Left hindlimb (tissue), 1 donor: Measurements from ENCODE around the gene PPP1R9A.

ENCODE experiments used
- DNase-seq: peaks from one replicate; pipeline ENCODE4 v3.0.0-alpha.2; 2018

The PPP1R9A gene

GRCh38 chr7:95041031-95041430 is 133.6 kb downstream of the PPP1R9A start:
- no peak for DNase-seq

DNA sequence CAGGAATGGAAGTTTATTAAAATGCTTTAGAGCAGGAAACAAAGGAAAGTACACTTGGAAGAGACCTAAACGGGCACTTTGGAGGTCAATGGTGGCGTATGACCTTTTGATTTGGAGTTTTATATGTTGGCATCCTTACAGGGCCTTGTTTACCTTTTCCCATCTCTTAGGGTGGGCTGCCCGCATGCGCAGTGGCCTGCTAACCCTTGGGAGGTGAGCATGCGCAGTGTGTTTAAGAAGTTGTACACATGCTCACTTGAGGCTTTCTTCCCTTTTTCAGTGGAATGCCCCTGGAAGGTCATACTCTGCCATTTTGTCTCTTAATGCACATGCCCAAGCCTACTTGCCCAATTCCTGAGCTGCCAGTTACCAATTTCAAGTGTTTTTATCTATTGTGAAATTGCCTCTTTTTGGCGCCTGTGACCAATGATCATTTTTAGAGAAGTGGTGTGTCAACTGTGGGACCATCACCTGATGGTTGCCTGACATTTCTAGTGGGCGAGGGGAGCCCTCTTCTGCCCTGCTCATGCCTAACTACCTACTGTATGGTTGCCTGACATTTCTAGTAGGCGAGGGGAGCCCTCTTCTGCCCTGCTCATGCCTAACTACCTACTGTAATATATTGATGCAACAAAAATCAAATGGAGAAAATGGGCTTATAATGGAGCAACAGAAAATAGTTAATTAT is 138.0 kb downstream of the PPP1R9A start:
- no peak for DNase-seq

GRCh38 chr7:95046494-95047240 is 139.3 kb downstream of the PPP1R9A start:
- no peak for DNase-seq

GRCh38 chr7:95047291-95047690 is 139.9 kb downstream of the PPP1R9A start:
- DNase-seq = no peak

GRCh38 chr7:95052566-95053094 is 145.2 kb downstream of the PPP1R9A start:
- no peak for DNase-seq

- no peak for DNase-seq
Observed at GRCh38 chr7:95054386-95054785, 147.0 kb downstream of the PPP1R9A start.

DNA sequence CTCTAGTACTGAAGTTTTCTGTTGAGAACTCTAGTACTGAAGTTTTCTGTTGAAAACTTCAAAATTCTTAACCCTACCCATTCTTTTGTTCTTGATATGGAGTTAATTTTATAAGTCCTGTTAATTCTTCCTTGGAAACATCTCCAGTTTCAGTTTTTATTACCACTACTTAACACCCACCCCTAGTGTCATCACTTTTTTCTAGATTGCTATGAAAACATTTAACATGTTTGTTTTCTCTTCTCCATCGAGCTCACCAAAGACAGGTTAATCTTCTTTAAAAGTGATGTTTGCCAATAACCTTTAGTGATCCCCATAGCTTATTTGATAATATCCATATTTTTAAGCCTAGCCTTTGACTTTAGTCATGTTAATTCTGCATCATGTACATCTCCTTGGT is 147.9 kb downstream of the PPP1R9A start:
- no peak for DNase-seq

DNA sequence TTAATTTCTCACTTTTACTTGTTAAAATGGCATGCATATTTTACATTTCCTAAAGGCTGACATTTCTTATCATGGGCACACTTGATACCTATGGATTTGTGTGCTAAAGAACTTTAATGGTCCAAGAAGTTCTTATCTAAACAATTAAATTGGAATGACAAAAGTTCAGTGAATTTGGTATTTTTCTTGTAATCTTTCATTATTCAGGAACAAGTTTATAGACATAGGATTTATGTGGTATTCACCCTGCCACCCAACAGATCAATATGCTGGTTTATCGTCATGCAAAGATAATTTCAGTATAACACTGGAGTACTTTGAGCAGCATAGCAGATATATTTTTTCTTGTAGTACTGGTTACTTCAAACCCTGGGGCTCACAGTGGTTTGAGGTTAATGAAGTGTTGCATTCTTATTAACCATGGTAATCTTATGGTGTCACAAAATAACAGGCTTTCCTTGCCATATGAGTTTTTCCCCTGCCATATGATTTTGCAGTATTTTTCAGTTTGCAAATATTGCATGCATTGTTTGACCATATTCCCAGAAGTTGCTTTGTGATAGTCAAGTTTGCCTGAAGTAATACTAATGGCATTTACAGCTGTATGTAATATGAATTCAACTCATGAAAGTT is 148.8 kb downstream of the PPP1R9A start:
- DNase-seq = no peak

GRCh38 chr7:95056901-95057300 is 149.5 kb downstream of the PPP1R9A start:
- no peak for DNase-seq

GRCh38 chr7:95059842-95060313 is 152.5 kb downstream of the PPP1R9A start:
- no peak for DNase-seq

- no peak for DNase-seq
Observed at GRCh38 chr7:95062901-95063300, 155.5 kb downstream of the PPP1R9A start.

GRCh38 chr7:95066737-95067530 is 159.5 kb downstream of the PPP1R9A start:
- no peak for DNase-seq

DNA sequence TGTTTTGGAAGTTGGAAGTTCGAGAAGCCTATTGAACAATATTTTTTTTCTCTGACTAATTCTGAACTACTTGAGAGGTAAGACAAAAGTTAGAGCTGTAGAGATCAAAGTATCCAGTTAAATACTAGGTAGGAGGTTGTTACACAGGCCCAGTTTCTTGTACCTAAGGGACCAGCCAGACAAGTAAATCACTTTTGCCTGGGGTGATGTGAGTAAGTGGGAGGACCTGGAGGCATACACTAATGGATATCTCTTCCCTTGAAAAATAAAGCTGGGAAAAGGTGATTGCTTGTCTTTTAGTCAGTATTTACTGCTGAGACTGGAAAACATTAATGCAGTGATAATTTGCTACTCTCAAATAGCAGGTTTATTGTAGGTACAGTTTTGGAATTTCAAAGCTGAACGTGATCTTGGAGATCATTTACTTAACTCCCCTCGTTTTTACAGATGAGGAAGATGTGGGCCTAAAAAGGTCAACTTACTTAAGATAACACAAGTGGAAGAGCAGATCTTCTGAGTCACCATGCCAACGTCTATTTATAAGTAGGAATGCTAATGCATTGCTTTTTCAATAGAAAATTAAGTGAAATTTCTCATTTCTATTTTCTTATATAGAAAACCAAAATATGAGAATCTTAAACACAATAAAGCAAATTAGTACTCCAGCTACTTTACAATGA is 181.3 kb downstream of the PPP1R9A start:
- DNase-seq = no peak

DNA sequence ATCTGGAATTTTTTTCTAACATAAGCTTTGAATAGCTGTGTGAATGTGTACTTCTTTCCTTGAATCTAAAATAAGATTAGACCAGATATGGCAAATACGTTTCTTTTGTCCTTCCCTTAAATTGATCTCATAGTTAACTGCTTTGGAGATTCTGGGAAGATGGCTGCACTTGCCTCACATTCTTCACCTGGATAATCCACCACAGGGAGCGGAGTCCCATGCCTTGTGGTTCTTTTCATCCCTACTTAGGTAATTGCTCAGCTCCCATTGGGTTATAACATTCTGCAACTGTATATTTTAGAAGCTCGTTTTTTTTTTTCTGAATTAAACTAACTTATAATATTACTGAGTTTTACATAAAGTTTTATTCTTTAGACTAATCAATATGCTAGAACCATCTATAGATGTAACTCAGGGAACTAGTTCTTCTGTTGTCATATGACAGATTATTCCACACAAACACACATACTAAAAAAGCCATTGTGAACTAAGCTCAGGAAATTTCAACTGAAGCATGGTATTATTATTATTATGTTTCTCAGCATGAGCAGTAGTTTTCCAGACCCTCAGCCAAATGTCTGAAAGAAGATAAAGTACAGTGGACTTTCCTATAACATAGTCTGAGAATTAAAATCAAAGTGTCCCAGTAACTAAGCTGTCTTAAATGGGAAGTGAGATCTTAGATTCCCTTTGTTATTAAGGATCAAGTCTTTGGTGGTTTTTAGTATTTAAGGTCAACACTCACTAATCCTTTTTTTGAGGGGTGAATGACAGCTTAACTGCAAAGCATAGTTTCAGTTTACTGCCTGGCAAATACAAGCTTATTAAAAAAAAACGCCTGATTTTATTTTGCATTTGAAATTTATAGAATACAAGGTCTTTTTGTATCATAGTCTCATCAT is 182.3 kb downstream of the PPP1R9A start:
- DNase-seq = no peak

GRCh38 chr7:95092324-95092723 is 184.9 kb downstream of the PPP1R9A start:
- DNase-seq = no peak

DNA sequence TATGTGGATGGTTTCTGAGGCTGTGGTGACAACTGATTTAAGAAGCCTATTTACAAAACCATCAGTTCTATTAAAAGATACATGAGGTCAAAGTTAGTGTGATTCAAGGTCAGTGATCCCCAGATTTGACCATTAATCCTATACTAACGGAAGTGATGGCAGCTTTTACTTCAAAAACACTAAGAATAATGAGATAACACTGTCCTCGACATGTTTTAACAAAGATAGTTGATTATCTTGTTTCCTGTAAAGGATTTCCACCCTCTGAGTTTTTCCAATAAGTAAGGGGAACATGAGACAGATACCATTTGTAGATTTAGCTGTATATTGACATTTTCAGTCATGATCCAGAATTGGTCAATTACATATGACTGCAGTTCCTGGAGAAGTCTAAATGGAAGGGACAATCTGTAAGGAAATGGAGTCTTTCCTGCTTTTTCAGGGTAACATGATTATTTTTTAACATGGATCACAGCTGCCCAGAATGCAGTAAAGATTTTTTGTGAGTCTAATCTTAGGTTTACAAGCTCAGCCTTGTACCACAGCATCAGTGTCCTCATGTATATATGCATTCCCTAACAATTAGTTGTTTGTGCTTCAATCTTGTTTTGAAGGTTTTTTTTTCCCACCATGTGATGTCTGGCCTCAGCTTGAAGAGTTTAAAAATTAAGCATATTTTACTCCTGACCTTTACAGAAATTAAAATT is 188.0 kb downstream of the PPP1R9A start:
- no peak for DNase-seq

GRCh38 chr7:95095966-95096540 is 188.7 kb downstream of the PPP1R9A start:
- DNase-seq = no peak

GRCh38 chr7:95097291-95097690 is 189.9 kb downstream of the PPP1R9A start:
- DNase-seq = no peak

DNA sequence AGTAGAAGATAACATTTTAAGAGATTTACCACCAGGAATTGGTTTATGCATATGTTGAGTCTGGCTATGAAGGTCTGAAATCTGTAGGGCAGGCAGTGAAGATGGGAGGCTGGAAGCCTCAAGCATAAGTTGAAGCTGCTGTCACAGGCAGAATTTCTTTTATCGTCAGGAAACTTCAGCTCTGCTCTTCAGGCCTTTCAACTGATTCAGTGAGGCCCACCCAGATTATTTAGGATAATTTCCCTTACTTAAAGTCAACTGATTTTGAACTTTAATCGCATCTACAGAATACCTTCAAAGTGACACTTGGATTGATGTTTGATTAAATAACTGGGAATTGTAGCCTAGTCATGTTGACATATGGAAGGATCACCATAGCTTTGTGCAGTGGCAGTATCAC is 190.5 kb downstream of the PPP1R9A start:
- DNase-seq = no peak

DNA sequence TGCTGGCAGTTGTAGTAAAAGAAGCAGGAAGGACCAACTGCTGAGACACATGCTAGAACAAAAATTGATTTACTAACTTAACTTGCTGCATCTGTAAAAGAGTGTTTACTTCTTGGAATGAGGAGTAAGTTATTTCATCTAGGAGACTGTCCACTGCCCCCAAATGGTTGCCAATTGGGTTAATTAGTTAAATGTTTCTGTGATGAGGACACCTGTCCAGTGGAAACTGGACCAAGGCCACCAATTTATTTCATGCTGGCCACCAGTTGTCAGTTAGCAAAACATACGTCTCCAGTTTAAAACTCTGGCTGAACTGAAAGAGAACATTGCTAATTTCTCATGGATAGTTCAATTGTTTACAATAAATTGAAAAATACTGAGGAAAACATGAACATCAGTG is 191.7 kb downstream of the PPP1R9A start:
- no peak for DNase-seq
